Colonic mucosa (tissue), 4 donors: Measurements from ENCODE around the gene HELZ2. TPM values are rescaled to one million over a fixed set of nuclear protein-coding genes. Genes with fewer than 3 reads are reported as not detected.

ENCODE experiments used
- DNase-seq: peaks from one replicate; pipeline ENCODE4 v3.0.0-alpha.2; 2020
- H3K27ac ChIP-seq: fragments of 200-600 bp; one replicate; pipeline ENCODE4 v1.8.0; 2021
- H3K27me3 ChIP-seq: fragments of 200-600 bp; one replicate; pipeline ENCODE4 v1.8.0; 2021
- H3K36me3 ChIP-seq: fragments of 200-600 bp; one replicate; pipeline ENCODE4 v1.8.0; 2021
- H3K4me1 ChIP-seq: fragments of 200-600 bp; one replicate; pipeline ENCODE4 v1.8.0; 2021; ENCODE audit warnings: mild to moderate bottlenecking
- H3K4me3 ChIP-seq: fragments of 200-600 bp; one replicate; pipeline ENCODE4 v1.8.0; 2021
- H3K9ac ChIP-seq, 2 donors: one replicate each; pipeline ENCODE4 v1.7.0; 2013; ENCODE audit warnings: control low read depth in 2 of 2, low read depth in 2 of 2, low read length in 2 of 2
- H3K9me3 ChIP-seq: fragments of 200-600 bp; one replicate; pipeline ENCODE4 v1.8.0; 2021
- CTCF ChIP-seq: fragments of 200-600 bp; IDR thresholded peaks from one replicate; pipeline ENCODE4 v1.8.0; 2022; ENCODE audit warnings: antibody characterized with exemption, mild to moderate bottlenecking
- intact Hi-C: fragments of 100-400 bp; cut with DNase I; formaldehyde crosslinking; loops from one replicate; pipeline ENCODE4 v1.14.1; 2022
- total RNA-seq, 2 donors: library from RNA; stranded (reverse); fragmentation: NEBNext Ultra II Directional in 1 of 2; extraction: Animal tissue kit (Norgen Biotek cat#: 25700) in 1 of 2; gene quantifications; one replicate each; pipeline ENCODE4 v1.2.1, GENCODE V29; 2021
- donor health status: healthy.
- donor health status: DM: no; HTN: no; CAD: no.
- donor health status: DM: no; HTN: no; CAD: no.

Gene HELZ2
- total RNA-seq, 2 donors from 2014 or later, result 36.3 to 38.0 TPM

GRCh38 chr20:63548542-63548941, 25.5 kb downstream of the HELZ2 start:
- no peaks in the 10 kb centered on the region for H3K9me3 ChIP-seq
- TF ChIP-seq CTCF, result no peak
- H3K36me3 ChIP-seq, result no peaks in the 10 kb centered on the region
- H3K9ac ChIP-seq, result no peak overlapping the region
- no peak for DNase-seq
- H3K4me1 ChIP-seq, result peaks cover 11% of the 10 kb centered on the region
- intact Hi-C loops, result loop anchor here (10.0 kb wide), 1 partner anchor 316 kb away; the partner anchor contains the start of genes ABHD16B and TPD52L2
- no peak overlapping the region for H3K27ac ChIP-seq
- peaks cover 12% of the 10 kb centered on the region for H3K27me3 ChIP-seq
- H3K4me3 ChIP-seq, result no peak overlapping the region

- no peak within 1 kb of the TSS for H3K4me3 ChIP-seq
- no peaks in the 10 kb centered on the region for H3K36me3 ChIP-seq
- no peak for TF ChIP-seq CTCF
- no peak within 1 kb of the TSS for H3K27ac ChIP-seq
- H3K9ac ChIP-seq, result no peak within 1 kb of the TSS
- DNase-seq, result no peak
- peaks cover 11% of the 10 kb centered on the region for H3K4me1 ChIP-seq
- intact Hi-C loops, result loop anchor here (10.0 kb wide), 1 partner anchor 317 kb away; the partner anchor contains the start of genes ABHD16B and TPD52L2
- H3K27me3 ChIP-seq, result peaks cover 12% of the 10 kb centered on the region
- H3K9me3 ChIP-seq, result no peaks in the 10 kb centered on the region
Observed at GRCh38 chr20:63547725-63548480, 26.1 kb downstream of the HELZ2 start, which contains the start of gene SRMS. Gene SRMS, minus strand, starts transcription at chr20:63547749. Its CDS starts 286 bp downstream, at chr20:63547463.

GRCh38 chr20:63546956-63547724, 26.9 kb downstream of the HELZ2 start:
- Histone ChIP-seq H3K9ac (no peak overlapping the region), H3K9me3 (no peaks in the 10 kb centered on the region), H3K36me3 (no peaks in the 10 kb centered on the region), H3K4me3 (no peak overlapping the region), H3K27ac (no peak overlapping the region), H3K27me3 (peaks cover 12% of the 10 kb centered on the region), H3K4me1 (peaks cover 11% of the 10 kb centered on the region)
- intact Hi-C loops, result loop anchor here (10.0 kb wide), 1 partner anchor 318 kb away; the partner anchor contains the start of genes ABHD16B and TPD52L2
- DNase-seq, result no peak
- TF ChIP-seq CTCF, result no peak

- TF ChIP-seq CTCF, result no peak
- no peak overlapping the region for H3K27ac ChIP-seq
- intact Hi-C loops, result loop anchor here (10.0 kb wide), 1 partner anchor 318 kb away; the partner anchor contains the start of genes ABHD16B and TPD52L2
- no peak overlapping the region for H3K4me3 ChIP-seq
- no peak for DNase-seq
- no peak overlapping the region for H3K9ac ChIP-seq
- peaks cover 11% of the 10 kb centered on the region for H3K4me1 ChIP-seq
- no peaks in the 10 kb centered on the region for H3K9me3 ChIP-seq
- H3K36me3 ChIP-seq, result no peaks in the 10 kb centered on the region
- peaks cover 12% of the 10 kb centered on the region for H3K27me3 ChIP-seq
Observed at GRCh38 chr20:63546256-63546955, 27.6 kb downstream of the HELZ2 start.

- no peak for TF ChIP-seq CTCF
- H3K27me3 ChIP-seq, result peaks cover 12% of the 10 kb centered on the region
- peak; percentile 59 for DNase-seq
- H3K4me3 ChIP-seq, result no peak overlapping the region
- H3K36me3 ChIP-seq, result no peaks in the 10 kb centered on the region
- intact Hi-C loops, result loop anchor here (10.0 kb wide), 1 partner anchor 319 kb away; the partner anchor contains the start of genes ABHD16B and TPD52L2
- H3K9me3 ChIP-seq, result no peaks in the 10 kb centered on the region
- H3K9ac ChIP-seq, result peak overlapping the region; percentile 24 to 62
- H3K27ac ChIP-seq, result peak overlapping the region; percentile 63
- peaks cover 11% of the 10 kb centered on the region for H3K4me1 ChIP-seq
Observed at GRCh38 chr20:63545814-63546213, 28.2 kb downstream of the HELZ2 start.
